ENCODE measurements around the gene LRP1.

GRCh38 chr12:57110104-57111030 is 17.9 kb upstream of the LRP1 start:
- TF ChIP-seq CREB5 (CRISPR knock-in tag; IDR thresholded peaks at IDR 0.05; ENCODE audit: low read depth) (no peak), PATZ1 (CRISPR knock-in tag; IDR thresholded peaks at IDR 0.05; ENCODE audit: borderline replicate concordance) (no peak), ISL1 (CRISPR knock-in tag; IDR thresholded peaks at IDR 0.05) (no peak), ZC3H10 (CRISPR knock-in tag; IDR thresholded peaks at IDR 0.05) (no peak), CSRNP3 (CRISPR knock-in tag; IDR thresholded peaks at IDR 0.05) (no peak)
